ENCODE results near the gene CNTNAP3. TPM values are rescaled to one million over a fixed set of nuclear protein-coding genes. Genes with fewer than 3 reads are reported as not detected.
A peak's percentile ranks its signal among the peaks of the same experiment; 100 is the strongest.
"Not testable (repeated sequence)": the region's sequence is repeated elsewhere in the genome, so short reads cannot be mapped to it uniquely, and the experiment has no call there.

The CNTNAP3 gene
- polyA plus RNA-seq, 1 donor from 2014 or later, result not detected

DNA sequence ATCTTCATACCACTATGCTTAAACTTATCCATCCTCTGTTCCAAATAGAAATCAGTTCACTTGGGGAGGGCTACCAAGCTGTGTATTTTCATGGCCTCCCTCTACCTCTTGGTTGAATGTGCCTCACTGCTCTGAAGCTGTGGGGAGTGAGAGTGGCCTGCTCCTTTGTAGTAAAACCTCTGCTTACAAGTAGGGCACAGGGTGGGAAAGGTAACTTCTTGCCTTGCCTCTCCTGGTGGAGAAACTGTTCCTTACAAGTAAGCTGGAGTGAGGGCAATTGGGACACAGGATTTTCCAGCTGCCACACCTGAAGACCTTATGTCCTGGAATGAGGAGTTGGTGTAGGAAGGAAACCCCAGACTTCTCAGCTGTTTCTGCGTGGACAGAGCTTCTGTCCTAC, 190.8 kb downstream of the CNTNAP3 start:
- not testable (repeated sequence) for H3K4me3 Mint-ChIP-seq, H3K27ac Mint-ChIP-seq, H3K4me1 Mint-ChIP-seq, H3K27me3 Mint-ChIP-seq, H3K9me3 Mint-ChIP-seq, H3K36me3 Mint-ChIP-seq

DNA sequence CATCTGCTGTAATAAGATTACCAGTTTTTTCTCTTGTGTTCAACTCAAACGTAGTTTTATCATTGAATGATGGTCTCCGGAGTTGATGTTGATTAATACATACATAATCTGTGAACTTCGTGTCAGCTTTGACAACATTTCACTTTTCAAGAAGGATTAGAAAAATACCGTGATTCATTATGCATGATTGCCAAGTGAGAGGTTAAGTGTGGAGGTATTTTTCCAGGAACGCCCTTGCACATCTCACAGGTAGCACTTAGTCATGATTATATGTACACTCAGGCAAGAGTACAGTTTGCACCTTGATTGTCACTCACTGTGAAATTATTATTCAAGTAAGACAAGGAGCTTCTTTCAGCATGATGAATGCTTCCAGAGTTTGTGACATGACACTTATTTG, 202.7 kb downstream of the CNTNAP3 start:
- H3K4me1 Mint-ChIP-seq, H3K9me3 Mint-ChIP-seq, H3K4me3 Mint-ChIP-seq, H3K27ac Mint-ChIP-seq, H3K36me3 Mint-ChIP-seq, H3K27me3 Mint-ChIP-seq: not testable (repeated sequence)

DNA sequence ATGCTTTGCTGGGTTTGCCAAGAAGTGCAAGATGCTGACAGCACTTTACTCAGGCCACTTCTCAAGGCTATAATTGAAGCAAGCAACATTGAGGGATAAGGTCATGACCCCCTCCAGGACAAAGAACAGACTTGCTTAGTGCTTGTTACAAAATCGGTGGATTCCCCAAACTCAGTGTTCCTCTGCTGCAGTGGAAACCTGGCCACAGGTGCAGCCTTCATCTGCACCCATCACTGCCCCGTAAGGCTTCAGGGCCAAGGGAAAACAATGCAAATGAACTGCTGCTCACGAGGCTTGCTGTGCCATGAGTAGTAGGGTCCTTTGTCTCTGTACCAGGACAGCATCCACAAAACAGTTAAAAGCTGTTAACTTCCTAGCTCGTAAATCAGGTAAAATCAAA, 205.4 kb downstream of the CNTNAP3 start:
- H3K27ac Mint-ChIP-seq, H3K9me3 Mint-ChIP-seq, H3K4me3 Mint-ChIP-seq, H3K36me3 Mint-ChIP-seq, H3K4me1 Mint-ChIP-seq, H3K27me3 Mint-ChIP-seq: not testable (repeated sequence)

DNA sequence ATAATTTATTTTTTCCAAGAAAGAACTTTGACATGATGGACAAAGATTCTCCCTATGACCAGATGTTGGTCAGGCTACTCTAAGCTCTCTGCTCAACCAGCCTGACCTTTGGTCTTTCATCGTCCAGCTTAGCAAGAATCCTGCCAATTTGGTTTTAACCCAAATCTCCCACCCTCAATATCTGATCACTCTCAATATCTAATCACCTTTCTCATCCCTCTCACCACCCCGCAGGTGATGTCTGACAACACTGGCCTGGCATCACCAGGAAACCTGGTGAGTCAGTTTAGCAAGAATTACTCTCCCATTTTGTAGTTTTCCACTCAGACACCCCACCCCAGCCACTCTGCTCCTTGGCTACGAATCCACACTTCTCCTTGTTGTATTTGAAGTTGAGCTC, 207.9 kb downstream of the CNTNAP3 start:
- not testable (repeated sequence) for H3K9me3 Mint-ChIP-seq, H3K27ac Mint-ChIP-seq, H3K36me3 Mint-ChIP-seq, H3K4me1 Mint-ChIP-seq, H3K27me3 Mint-ChIP-seq
- peak overlapping the region in 1 of 4 donors; percentile 17 for H3K4me3 Mint-ChIP-seq

DNA sequence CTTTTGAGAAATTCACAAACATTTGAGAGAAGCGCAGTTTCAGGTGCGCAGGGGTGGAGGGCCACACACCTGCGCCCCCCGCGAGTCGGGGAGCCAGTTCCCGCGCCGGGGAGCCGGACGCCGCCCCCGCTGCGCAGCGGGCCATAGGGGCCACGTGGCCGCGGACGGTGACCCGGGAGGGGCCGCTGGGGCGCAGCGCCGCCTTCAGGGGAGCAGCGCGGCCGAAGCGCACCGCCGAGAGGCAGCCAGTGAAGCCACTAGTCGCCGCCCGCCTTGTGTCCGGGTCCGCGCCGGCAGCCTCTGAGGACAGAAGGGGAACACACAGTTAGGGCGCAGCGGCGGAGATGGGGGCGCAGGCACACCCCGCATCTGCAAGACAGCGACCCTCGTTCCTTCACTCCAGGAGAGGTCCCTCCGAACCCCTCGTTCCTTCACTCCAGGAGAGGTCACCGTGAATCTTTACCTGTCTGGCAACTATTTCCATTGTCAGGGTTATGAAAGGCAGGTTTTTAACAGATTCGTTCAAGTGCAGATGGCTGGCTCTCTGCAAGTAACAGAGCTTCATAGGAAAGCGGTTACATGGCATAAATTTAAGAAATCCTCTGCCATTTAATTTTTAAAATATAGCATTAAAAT, 209.2 kb downstream of the CNTNAP3 start:
- not testable (repeated sequence) for H3K27ac Mint-ChIP-seq, H3K4me1 Mint-ChIP-seq, H3K4me3 Mint-ChIP-seq, H3K27me3 Mint-ChIP-seq, H3K9me3 Mint-ChIP-seq, H3K36me3 Mint-ChIP-seq

DNA sequence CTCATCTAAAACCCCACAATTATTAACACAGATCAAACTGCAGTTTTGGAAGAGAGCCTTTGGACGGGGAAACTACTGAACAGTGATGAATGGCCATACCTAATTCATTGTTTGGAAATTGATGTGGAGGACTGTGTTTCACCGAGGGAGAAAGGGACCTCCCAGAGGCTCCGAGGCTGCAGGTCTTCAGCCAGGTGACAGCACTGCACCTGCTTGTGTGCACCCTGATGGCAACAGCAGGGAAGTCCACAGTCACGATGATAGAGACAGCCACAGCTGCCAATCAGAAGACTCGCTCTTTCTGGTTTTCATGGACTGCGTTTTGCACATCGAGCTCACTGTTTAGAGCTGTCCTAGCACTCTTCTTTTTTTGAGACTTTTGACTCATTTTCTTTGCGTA, 214.4 kb downstream of the CNTNAP3 start:
- H3K9me3 Mint-ChIP-seq, H3K36me3 Mint-ChIP-seq, H3K4me3 Mint-ChIP-seq, H3K27me3 Mint-ChIP-seq, H3K27ac Mint-ChIP-seq, H3K4me1 Mint-ChIP-seq: not testable (repeated sequence)

DNA sequence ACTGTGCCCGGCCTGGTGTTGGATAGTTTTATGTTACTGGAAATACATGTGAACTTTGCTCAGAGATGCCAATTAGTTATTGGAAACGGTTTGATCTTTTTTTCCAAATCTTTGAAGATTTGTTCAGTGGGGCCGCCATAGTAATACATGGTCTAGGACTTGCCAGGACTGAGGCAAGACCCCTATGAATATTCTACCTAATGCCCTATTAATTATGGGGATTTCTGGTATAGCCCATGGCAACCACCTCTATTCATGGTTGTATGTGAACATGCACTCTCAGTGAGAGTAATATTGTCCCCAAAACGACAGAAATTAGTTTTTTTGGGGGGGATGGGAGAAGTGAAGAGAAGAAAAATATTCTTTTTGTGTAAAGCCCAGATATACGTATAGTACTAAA, 220.3 kb downstream of the CNTNAP3 start:
- not testable (repeated sequence) for H3K9me3 Mint-ChIP-seq, H3K27me3 Mint-ChIP-seq

DNA sequence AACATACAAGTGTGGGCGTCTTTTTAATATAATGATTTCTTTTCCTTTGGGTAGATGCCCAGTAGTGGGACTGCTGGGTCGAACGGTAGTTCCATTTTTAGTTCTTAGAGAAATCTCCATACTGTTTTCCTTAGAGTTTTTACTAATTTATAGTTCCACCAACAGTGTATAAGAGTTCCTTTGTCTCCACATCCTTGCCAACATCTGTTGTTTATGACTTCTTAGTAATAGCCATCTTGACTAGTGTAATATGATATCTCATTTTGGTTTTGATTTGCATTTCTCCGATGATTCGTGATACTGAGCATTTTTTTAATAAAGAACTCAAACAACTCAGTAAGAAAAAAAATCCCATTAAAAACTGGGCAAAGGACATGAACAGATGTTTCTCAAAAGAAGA, 225.0 kb downstream of the CNTNAP3 start:
- not testable (repeated sequence) for H3K36me3 Mint-ChIP-seq, H3K27me3 Mint-ChIP-seq, H3K4me3 Mint-ChIP-seq, H3K4me1 Mint-ChIP-seq, H3K9me3 Mint-ChIP-seq, H3K27ac Mint-ChIP-seq

More for the DNA sequence above, 220.3 kb downstream of the CNTNAP3 start:
- not testable (repeated sequence) for H3K27ac Mint-ChIP-seq, H3K4me1 Mint-ChIP-seq, H3K36me3 Mint-ChIP-seq, H3K4me3 Mint-ChIP-seq

DNA sequence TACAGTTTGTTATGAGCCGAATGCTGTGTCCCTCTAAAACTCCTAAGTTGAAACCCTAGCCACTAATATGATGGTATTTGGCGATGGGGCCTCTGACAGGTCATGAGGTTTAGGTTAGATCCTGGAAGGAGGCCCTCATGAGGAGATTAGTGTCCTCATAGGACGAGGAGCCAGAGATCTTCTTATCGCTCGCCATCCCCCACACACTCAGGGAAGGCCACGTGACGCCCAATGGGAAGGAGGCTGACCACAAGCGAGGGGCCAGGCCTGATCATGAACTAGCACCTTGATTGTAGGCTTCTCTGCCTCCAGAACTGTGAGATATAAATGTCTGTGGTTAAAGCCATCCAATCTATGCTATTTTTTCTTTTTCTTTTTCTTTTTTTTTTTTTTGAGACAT, 233.5 kb downstream of the CNTNAP3 start:
- H3K36me3 Mint-ChIP-seq, H3K4me3 Mint-ChIP-seq, H3K4me1 Mint-ChIP-seq, H3K27ac Mint-ChIP-seq, H3K27me3 Mint-ChIP-seq: not testable (repeated sequence)
- H3K9me3 Mint-ChIP-seq, result peaks cover 0 to 10% (median 2%) of the 10 kb centered on the region in 3 donors

DNA sequence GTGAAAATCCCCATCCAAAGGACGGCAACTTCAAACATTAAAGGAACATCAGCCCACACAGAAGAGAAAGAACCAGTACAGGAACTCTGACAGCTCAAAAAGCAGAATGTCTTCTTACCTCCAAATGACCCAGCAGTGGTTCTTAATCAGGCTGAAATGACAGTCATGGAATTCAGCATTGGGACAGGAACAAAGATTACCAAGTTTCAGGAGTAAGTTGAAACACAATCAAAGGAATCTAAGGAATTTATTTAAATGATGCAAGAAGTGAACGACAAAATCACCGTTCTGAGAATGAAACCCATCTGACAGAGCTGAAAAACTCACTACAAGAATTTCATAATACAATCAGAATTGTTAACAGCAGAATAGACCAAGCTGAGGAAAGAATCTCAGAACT, 241.1 kb downstream of the CNTNAP3 start:
- H3K36me3 Mint-ChIP-seq, H3K4me1 Mint-ChIP-seq, H3K27me3 Mint-ChIP-seq, H3K4me3 Mint-ChIP-seq, H3K9me3 Mint-ChIP-seq, H3K27ac Mint-ChIP-seq: not testable (repeated sequence)

DNA sequence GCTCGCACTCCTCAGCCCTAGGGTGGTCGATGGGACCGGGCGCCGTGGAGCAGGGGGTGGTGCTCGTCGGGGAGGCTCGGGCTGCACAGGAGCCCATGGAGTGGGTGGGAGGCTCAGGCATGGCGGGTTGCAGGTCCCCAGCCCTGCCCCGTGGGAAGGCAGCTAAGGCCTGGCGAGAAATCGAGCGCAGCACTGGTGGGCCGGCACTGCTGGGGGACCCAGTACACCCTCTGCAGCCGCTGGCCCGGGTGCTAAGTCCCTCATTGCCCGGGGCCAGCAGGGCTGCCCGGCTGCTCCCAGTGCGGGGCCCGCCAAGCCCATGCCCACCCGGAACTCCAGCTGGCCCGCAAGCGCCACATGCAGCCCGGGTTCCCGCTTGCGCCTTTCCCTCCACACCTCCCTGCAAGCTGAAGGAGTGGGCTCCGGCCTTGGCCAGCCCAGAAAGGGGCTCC, 245.6 kb downstream of the CNTNAP3 start:
- H3K36me3 Mint-ChIP-seq, H3K27ac Mint-ChIP-seq, H3K9me3 Mint-ChIP-seq, H3K4me3 Mint-ChIP-seq, H3K4me1 Mint-ChIP-seq, H3K27me3 Mint-ChIP-seq: not testable (repeated sequence)

DNA sequence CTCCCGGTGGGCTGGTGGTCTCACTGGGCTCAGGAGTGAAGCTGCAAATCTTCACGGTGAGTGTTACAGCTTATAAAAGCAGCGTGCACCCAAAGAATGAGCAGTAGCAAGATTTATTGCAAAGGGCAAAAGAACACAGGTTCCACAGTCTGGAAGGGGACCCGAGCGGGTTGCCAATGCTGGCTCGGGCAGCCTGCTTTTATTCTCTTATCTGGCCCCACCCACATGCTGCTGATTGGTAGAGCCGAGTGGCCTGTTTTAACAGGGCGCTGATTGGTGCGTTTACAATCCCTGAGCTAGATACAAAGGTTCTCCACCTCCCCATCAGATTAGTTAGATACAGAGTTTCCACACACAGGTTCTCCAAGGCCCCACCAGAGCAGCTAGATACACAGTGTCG, 246.2 kb downstream of the CNTNAP3 start:
- not testable (repeated sequence) for H3K36me3 Mint-ChIP-seq, H3K9me3 Mint-ChIP-seq, H3K4me3 Mint-ChIP-seq, H3K4me1 Mint-ChIP-seq, H3K27ac Mint-ChIP-seq, H3K27me3 Mint-ChIP-seq

DNA sequence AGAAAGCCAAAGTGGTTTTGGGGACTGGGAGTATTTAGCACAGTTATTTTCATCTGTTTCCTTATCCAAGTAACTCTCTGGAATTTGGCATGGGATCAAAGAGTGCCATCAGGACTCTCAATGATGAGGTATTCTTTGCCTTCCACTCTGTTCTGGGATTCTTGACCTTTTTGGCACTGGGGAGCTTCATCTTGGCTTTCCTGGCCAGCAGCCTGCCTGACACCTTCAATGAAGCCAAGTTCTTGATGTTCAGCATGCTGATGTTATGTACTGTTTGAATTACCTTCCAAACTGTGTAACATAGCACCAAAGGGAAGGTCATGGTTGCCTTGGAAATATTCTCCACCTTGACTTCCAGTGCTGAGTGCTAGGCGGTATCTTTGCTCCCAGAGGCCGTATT, 248.8 kb downstream of the CNTNAP3 start:
- H3K36me3 Mint-ChIP-seq, H3K9me3 Mint-ChIP-seq, H3K4me3 Mint-ChIP-seq, H3K4me1 Mint-ChIP-seq, H3K27me3 Mint-ChIP-seq, H3K27ac Mint-ChIP-seq: not testable (repeated sequence)

DNA sequence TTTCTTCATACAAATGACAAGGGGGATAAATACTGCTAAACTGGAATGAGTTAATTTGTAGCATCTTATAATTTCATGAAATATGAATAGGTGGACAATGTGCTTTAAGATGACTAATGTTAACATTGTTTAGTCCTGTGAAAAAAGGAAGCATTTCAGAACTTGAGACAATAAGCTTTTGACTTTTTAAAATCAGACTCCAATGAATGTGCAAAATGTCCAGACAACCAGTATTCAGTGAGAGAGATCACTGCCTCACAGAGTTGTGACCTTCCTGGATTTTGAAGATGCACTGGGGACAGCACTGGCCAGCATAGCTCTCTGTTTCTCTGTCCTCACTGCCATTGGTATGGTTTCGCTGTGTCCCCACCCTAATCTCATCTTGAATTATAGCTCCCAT, 249.7 kb downstream of the CNTNAP3 start:
- H3K27ac Mint-ChIP-seq, H3K9me3 Mint-ChIP-seq, H3K27me3 Mint-ChIP-seq, H3K4me3 Mint-ChIP-seq, H3K36me3 Mint-ChIP-seq, H3K4me1 Mint-ChIP-seq: not testable (repeated sequence)

DNA sequence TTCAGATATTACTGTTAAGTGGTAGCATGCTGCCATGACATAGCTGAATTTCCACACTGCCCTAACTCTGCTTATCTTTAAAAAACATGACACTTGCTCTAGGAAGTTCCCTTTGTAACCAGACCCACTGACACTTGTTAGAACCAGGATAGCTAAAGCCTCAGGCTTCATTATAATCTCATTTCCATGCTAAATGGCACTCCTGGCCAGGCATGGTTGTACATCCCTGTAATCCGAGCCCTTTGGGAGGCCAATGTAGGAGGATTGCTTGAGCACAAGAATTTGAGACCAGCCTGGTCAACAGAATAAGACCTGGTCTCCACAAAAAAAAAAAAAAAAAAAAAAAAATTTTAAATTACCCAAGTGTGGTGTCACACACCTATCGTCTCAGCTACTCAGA, 254.1 kb downstream of the CNTNAP3 start:
- not testable (repeated sequence) for H3K27me3 Mint-ChIP-seq, H3K4me1 Mint-ChIP-seq, H3K36me3 Mint-ChIP-seq, H3K4me3 Mint-ChIP-seq, H3K27ac Mint-ChIP-seq, H3K9me3 Mint-ChIP-seq

DNA sequence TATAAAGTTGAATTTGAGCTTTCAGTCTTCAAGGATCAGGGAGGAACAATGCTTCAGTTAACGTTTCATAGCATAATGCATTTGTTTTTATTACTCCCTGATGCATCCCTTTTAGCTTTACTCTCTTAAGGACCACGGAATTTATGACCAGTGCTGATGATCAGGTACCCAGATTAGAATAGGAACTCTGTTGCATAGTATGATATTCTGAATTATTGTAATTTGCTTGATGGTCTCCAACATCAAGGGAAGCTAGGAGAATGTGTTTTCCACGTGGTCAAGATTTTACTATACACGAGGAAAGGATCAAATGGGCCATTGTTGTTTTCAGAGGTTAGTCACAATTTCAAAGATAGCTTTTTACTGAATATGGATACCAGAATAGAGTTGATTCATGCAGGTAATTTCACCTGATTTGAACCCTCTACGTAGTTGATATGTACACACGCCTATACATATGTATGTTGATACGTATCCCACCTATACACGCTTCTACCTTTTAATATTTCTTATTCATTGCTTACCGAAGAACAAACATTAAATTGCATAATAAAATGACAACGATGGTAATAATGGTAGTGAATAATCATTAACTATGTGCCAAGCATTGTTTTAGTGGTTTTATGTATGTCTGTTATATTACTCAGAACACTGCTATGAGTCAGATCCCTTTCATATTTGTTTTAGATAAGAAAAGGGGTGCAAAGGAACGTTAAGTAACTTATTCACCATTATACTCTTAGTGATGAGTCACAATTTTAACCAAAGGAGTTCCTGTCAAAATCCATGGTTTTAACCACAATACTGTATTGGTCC, 257.6 kb downstream of the CNTNAP3 start:
- not testable (repeated sequence) for H3K27ac Mint-ChIP-seq, H3K9me3 Mint-ChIP-seq, H3K4me3 Mint-ChIP-seq, H3K27me3 Mint-ChIP-seq, H3K4me1 Mint-ChIP-seq, H3K36me3 Mint-ChIP-seq

DNA sequence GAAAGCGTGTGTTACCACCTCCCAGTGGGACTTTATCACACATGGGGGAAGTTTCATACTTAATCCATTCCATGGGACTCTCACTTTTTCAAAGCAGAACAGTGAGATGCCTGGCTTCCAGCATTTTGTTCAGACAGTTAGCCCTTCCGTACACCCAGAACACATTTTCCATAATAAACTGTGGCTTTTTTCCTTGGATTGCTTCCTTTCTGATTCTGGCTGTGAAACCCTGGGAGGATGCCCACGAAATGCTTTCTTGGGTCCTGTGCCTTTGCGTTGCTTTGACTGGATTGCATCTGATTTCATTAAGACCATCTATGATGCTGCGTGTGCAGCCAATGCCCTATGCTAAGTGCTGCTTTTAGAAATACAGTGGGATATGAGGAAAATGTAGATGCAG, 259.1 kb downstream of the CNTNAP3 start:
- H3K27ac Mint-ChIP-seq, H3K27me3 Mint-ChIP-seq, H3K36me3 Mint-ChIP-seq, H3K9me3 Mint-ChIP-seq, H3K4me1 Mint-ChIP-seq, H3K4me3 Mint-ChIP-seq: not testable (repeated sequence)
